ENCODE results near the gene SNX14.
"Not testable (repeated sequence)": the region's sequence is repeated elsewhere in the genome, so short reads cannot be mapped to it uniquely, and the experiment has no call there.

Gene SNX14

GRCh38 chr6:85593438-85594196 lies at the start of gene SNX14:
Gene SNX14 (minus strand): TSS chr6:85593858. CDS start chr6:85593718, 140 bp downstream.
- peak; percentile 91 for DNase-seq

- peak; percentile 98 for DNase-seq
These were observed 49.3 kb upstream of the SNX14 start, which contains the start of gene SYNCRIP for GRCh38 chr6:85642774-85643536. Gene SYNCRIP (minus strand): TSS chr6:85642886. CDS start chr6:85641439, 1,447 bp downstream.

GRCh38 chr6:85641897-85642773 lies 48.5 kb upstream of the SNX14 start:
- peak; percentile 64 for DNase-seq

GRCh38 chr6:85641522-85641896 lies 47.9 kb upstream of the SNX14 start:
- no peak for DNase-seq

- no peak for DNase-seq
These were observed 47.2 kb upstream of the SNX14 start for GRCh38 chr6:85640821-85641220.

- DNase-seq: no peak
These were observed 43.9 kb upstream of the SNX14 start for GRCh38 chr6:85637579-85637978.

- no peak for DNase-seq
These were observed 38.7 kb upstream of the SNX14 start for GRCh38 chr6:85632164-85632942.

GRCh38 chr6:85631117-85631516 lies 37.5 kb upstream of the SNX14 start:
- DNase-seq: not testable (repeated sequence)

GRCh38 chr6:85628353-85628752 lies 34.7 kb upstream of the SNX14 start:
- DNase-seq: no peak

- DNase-seq: no peak
These were observed 26.6 kb upstream of the SNX14 start for GRCh38 chr6:85620308-85620707.

- no peak for DNase-seq
These were observed 21.1 kb upstream of the SNX14 start for GRCh38 chr6:85614780-85615179.

GRCh38 chr6:85612690-85613474 lies 19.2 kb upstream of the SNX14 start:
- DNase-seq: no peak

- DNase-seq: no peak
These were observed 16.7 kb upstream of the SNX14 start for GRCh38 chr6:85610182-85610895.

- DNase-seq: no peak
These were observed 8.4 kb upstream of the SNX14 start for GRCh38 chr6:85602100-85602499.

- no peak for DNase-seq
These were observed 7.2 kb upstream of the SNX14 start for GRCh38 chr6:85600713-85601313.

GRCh38 chr6:85594197-85594930 lies 706 bp upstream of the SNX14 start:
- no peak for DNase-seq

- no peak for DNase-seq
These were observed 1.6 kb downstream of the SNX14 start for GRCh38 chr6:85592033-85592432.

- DNase-seq: no peak
These were observed 2.5 kb downstream of the SNX14 start for GRCh38 chr6:85591207-85591606.

GRCh38 chr6:85585741-85586140 lies 7.9 kb downstream of the SNX14 start:
- DNase-seq: no peak

GRCh38 chr6:85582832-85583231 lies 10.8 kb downstream of the SNX14 start:
- DNase-seq: not testable (repeated sequence)

Data from NK-92 treated with Interleukin-12 subunit alpha and Interleukin-12 subunit beta, amount 100 ng/mL, for 24 hours (cell line).